GM19397 (cell line): ENCODE results near the gene PXDC1.

Experiments
- ATAC-seq: cut with Tn5 transposase; IDR thresholded peaks from one replicate; pipeline ENCODE4 v1.9.1; 2021; ENCODE audit warnings: mild to moderate bottlenecking, moderate library complexity; ENCODE audit not compliant: unreplicated experiment

PXDC1 gene

DNA sequence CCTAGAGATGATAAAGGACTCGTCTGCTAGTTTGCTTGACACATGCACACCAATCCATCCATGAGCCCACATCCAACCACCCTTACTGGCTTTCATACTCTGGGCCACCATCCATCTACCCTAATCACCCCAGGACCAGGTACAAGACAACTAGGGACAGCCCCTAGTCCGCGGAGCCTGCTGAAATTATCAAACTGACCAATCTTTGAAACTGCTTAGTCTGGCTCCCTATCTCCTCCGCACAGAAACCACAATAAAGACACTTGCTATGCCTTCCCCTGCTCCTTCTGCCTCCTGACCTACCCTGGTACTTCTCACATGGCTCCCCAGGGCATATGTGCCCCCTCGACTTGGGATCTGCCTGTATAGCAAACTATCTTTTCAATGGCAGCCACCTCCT is 33.1 kb downstream of the PXDC1 start:
- no peak for ATAC-seq

DNA sequence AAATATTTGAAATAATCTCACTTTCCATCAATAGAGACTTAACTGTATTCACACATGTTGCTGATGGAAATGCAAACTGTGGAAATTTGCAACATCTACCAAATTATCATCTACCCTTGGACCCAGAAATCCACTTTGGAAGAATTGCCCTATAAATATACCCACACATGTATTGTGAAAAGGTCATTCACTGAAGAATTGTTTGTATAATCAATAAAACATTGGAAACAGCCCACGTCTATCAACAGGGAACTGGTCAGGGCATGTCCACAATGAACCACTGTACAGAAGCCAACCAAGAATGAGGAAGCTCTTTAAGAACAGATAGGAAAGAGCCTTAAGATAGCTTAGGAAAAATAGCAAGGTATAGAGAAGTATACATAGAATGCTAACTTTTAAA is 36.2 kb downstream of the PXDC1 start:
- ATAC-seq: no peak

DNA sequence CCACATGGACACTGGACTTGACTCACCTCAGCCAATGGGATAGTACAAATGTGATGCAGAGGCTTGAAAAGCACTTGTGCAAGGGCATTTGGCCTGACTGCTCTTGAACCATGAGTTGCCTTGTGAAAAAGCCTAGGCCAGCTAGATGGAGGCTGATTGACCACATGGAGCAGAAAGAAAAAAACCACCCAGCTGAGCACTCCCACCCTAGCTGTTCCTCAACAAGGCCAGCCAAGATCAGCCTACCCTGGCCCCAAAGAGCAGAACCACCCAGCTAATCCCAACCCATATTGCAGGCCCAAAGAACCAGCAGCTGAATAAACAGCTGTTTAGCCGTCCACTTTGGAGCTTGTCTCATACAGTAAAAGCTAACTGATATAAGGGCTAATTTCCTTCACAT is 36.7 kb downstream of the PXDC1 start:
- no peak for ATAC-seq

DNA sequence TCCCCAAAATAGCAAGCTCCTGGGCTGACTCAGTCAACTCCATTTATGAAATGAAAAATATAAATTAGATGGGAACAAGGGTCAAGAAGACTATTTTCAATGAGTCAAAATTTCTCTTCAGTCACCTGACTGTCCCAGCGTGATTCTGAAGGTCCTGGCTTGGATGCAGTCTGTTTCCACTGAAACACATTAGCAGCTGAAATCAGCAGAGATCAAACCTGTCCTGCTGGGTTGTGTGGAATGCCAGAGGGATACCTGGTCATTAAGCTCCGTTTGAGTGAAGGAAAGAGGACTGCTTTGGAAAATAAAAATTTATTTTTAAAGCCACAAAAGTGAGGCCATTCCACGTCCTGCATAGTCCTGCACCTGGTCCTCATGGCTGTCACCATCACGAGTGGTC is 37.4 kb downstream of the PXDC1 start:
- ATAC-seq: no peak

DNA sequence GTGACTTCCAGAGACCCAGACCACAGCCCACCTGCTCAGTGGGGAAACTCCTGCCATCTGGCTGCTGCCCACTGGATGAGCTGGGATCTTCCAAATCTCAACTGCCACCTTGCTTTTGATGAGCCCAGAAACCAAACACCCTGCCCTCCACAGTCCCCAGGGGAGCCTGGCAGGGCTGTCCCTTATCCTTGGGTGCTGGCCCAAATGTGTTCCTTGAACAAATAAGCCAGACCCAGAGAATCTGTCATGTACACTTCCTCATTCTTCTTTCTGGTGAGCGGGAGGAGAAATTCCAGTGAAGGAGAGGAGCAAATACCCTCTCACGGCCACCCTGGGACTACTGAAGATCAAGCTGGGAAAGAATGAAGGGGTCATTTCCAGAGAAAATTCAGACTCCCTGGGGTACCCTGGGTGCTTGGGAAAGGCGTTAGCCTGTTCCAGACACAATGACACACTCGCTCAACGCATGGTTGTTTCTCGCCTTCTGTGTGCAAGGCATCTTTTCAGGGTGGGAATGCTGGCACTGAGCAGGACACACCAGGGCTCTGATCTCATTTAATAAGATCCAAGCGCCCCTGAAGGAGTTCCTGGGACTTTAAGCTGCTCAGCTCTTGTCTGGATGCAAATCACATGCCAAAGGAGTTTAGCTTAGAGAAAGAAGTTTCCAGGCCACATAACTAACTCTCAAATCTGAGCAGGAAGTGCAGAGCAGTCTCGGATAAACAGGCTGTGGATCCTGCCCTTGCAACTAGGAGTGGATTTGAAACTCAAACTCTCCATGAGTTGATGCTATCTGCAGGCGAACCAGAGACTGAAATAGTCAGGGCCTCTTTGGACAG is 38.5 kb downstream of the PXDC1 start:
- ATAC-seq: no peak

DNA sequence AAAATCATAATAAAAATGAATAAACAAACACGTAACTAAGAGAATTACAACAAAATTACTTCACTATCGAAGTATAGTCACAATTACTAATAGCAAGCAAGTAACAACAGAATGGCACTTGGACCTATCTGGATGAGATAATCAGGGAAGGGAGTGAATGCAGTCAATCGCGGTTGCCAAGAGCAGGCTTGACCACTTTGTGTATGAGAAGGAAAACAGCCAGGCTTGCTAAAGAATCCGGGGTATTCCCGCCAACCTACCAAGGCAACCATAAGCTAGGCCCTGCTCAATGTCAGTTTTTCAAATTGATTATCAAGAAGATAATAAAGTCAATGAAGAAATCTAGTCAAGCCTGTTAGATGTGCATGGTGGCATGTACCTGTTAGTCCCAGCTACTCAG is 39.7 kb downstream of the PXDC1 start:
- no peak for ATAC-seq

DNA sequence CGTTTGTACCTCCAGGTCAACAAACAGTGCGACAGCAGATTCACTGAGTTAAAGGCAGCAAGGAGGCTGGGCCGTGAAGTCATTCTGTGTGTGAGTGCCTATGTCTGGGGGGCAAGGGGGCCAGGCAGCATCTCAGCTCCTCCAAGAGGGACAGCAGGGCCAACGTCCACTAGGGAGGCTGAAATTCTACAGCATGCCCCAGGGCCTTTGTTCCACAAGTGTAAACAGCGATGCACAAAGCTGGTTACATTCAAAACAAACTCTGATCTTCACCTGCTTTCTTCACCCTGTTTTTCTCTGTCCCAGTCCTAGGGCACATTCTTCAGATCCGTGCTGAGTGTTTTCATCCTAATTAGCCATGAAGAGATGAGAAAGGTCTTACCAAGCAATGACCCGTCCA is 41.1 kb downstream of the PXDC1 start:
- ATAC-seq: no peak

DNA sequence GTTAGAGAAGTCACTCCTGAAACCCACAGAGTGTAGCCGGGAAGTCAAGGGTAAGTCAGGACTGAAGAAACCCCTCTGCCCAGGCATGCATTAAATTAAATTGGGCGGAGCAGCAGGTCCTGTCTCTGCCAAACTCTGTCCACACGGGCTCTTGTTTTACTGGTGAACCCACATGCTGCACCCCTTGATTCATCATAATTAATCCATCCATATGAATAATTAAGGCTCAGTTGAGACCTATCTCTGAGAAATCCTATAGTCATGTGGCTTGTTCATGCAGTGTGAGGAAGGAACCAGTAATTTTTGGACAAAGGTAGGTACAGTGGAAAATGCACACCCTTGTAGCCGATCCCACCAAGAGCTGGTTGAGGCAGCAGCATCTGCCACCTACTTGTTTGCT is 43.0 kb downstream of the PXDC1 start:
- ATAC-seq: no peak

DNA sequence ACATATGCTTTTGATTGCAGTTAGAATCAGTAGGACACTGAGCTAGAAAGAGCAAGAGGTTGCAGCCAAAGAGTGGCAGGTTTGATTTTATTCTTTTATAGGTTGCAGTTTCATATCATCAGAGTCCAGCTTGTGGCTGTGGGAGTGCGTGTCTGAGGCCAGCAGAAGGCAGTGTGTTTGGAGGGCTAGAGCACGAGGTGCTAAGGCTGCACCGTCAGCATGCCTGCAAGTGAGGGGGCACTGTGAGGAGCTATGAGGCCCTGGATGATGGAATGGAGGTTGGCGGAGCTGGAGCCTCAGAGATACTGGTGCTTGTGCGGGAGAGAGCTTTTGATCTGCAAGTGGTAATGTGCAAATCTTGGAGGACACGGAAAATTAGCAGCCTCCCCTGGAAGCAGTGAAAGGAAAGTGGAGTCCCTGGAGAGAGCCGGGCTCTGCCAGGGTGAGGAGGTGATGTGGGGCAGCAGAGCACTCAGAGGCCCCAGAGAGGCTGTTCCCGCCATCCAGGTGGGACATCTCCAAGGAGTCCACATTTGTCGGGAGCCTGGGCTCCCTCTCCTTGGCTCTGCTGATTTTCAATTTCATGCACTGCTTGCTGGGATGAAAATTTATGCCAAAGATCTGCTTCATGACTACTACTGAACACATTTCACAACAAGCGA is 43.6 kb downstream of the PXDC1 start:
- no peak for ATAC-seq

DNA sequence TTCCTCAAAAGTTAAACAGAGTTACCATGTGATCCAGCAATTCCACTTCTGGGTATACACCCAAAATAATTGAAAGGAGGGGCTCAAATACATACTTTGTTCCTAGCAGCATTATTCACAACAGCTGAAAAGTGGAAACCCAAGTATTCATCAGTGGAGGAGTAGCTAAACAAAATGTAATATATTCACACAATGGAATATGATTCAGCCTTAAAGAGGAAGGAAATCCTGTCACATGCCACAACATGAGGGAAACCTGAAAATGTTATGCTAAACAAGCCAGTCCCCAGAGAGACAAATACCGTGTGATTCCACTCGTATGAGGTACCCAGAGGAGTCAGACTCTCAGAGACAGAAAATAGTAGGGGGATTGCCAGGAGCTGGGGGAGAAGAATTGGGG is 44.5 kb downstream of the PXDC1 start:
- no peak for ATAC-seq

DNA sequence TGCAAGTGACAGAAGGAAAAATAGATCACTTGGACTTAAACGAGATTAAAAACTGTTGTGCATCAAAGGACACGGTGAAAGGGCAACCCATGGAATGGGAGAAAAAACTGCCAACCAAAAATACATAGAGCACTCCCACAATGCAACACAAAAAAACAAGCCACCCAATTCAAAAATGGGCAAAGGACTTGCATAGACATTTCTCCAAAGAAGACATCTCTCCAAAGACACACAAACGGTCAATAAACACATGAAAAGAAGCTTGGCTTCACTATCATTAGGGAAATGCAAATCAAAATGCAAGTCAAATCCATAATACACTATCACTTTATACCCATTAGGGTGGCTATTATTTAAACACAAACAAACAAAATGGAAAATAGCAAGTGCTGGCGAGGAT is 45.0 kb downstream of the PXDC1 start:
- no peak for ATAC-seq

DNA sequence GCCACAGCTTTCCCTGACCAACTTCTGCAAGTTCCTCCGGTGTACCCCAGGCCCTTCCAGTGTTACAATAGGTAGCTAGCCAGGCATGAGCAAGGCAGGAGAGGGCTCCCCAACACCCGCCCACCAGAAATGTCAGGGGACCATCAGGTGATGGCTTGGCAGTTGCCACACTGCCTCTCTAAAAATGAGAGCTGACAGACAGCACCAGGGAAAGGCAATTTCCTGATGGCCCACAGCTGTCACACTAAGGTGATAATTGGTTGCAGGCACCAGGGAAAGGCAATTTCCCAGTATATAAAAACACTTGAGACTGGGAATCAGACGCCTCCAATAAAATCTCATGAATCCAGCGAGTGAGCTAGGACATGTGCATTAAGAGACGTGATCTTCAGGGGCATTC is 49.9 kb downstream of the PXDC1 start:
- no peak for ATAC-seq

DNA sequence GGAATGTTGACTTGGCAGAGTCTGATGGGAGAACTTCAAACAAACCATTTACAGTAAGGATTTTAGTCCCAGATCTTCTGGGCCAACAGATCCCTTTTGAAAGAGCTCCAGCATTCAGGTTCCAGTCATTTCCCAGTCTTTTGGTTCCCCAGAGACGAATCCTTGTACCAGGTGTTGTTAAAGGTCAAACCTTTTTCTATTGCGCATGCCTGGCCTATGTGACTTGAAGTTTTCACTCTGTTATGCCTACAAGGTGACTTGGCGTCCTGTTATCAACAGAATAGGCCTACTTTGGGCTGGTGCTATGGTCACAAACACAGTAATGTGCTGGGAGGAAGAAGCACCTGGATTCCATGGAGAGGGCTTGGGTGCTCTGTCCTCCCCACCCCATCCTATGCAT is 52.3 kb downstream of the PXDC1 start:
- ATAC-seq: no peak

DNA sequence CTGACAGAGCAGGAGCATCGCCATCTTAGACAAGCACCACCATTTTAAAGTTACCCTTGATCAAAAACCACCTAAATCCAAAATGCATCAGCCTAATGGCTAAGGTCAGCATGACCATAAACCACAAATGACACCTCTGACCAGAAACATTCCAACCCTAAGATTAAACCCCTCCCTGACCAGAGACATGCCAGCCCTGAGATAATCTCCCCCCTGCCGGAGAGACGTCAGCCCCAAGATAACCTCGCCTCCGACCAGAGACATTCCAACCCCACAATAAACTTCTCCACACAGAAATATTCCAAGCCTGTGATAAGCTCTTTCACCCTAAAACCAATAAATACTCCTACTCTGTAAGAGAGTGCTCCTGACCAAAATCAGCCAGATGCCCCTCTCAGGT is 53.5 kb downstream of the PXDC1 start:
- ATAC-seq: no peak

DNA sequence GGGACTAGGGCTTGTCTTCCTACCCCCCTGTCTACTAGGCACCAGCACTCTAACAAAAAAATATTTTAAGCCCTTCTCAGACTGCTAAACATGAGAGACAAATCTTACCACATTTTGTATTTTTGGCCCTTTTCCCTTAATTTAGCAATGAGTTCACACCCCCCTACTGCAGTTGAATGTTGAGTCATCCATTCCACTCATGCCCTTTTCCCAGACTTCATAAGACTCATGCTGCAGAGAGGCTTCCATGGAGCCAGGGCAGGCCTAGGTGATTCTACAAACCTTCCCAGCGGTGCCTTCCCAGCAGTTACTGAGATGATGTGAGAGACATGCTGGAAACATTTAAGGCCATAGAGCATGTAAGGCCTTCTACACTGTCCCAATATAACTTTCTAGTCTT is 53.9 kb downstream of the PXDC1 start:
- ATAC-seq: no peak

DNA sequence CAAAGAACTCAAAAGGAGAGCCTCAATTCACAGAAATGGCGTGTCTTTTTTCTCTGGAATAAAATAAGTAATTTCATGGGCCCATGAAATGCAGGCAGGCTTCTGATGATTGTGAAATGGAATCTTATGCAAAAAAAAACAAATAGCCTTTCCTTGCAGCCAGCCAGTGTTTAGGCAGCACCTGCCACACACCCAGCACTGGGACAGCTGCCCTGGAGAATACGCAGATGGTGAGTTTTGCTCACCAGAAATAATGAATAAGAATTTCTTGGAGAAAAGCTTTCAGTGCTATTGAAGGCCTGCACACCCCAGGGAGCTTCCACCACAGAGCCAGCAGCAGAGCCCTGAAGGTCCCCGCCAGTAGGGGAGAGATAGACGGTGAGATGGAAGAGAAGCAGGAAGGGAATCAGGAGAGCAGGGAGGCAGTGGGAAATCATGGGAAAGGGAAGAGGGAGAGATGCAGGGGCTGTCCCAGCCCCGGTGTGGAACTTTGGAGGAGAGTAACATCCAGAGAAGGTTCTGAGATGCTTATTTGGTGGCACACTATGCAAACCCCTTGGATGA is 54.9 kb downstream of the PXDC1 start:
- no peak for ATAC-seq

DNA sequence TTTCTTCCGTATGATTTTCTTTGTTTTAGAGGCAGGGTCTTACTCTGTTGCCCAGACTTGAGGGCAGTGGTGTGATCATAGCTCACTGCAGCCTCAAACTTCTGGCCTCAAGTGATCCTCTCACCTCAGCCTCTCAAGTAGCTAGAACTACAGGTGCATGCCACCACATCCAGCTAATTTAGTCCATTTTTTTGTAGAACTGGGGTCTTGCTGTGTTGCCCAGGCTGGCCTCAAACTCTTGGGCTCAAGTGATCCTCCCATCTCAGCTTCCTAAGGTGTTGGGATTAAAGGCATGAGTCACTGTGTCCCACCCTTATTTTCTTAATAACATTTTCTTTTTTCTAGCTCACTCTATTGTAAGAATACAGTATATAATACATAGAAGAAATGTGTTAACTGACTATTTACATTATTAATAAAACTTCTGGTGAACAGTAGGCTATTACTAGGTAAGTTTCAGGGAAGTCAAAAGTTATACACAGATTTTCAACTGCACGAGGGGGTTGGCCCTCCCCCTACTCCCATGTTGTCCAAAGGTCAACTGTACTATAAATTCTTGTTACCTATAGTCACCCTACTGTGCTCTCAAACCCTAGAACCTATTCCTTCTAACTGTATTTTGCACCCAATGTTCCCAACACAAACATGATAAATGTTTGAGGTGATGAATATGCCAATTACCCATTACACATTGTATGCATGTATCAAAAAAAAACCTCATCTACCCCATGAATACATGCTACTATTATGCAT is 56.3 kb downstream of the PXDC1 start:
- ATAC-seq: no peak

DNA sequence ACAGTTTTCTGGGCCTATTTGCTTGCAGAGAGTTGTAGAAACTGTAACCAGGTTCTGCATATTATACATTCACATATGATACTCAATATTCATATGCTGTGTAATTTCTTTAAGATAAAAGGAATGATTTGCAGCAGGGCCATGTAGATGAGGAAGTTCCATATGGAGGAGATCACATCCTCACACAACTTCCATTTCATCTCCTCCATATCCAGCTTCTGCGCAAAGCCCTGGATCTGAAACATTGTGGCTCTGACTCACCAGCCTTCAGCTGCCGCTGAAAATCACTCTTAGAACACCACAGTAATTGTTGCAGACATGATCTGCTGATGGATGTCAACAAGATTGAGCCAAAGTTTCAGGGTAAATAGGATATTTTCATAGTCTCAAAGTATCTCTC is 57.7 kb downstream of the PXDC1 start:
- ATAC-seq: no peak

DNA sequence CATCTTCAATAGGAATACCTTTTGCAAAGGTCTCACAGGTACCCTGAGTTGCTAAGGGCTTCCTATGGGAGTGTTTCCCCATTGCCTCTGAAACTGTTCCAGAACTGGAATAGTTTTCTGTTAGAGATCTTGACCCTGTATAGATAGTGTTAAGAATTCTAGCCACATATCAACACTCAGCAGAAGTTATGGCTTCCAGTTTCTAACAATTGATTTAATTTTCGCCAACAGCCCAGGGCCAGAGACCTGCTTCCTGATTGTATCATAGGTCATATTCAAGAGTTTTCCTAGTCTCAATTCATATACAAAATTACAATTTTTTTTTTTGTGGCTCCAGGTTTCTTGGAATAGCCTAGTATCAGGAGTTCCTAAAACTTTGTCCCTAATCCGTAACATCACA is 61.0 kb downstream of the PXDC1 start:
- no peak for ATAC-seq

DNA sequence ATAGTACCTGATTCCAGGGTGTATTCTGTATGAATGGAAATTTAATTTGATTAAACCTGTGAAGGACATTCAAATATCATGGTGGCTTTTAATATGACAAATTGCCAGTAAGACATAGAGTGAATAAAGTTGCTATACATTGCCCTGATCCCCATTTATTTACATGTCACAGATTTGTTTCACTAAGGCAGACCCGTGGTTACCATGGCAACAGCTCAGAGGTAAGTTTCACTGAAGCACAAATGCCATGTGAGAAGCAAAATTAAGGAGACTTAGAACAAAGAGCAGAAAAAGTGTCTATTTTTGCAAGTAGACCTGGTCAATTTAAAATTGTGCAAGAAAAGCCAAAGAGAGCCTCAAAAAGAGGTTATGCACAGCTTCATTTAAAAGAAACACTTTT is 63.7 kb downstream of the PXDC1 start:
- ATAC-seq: no peak

DNA sequence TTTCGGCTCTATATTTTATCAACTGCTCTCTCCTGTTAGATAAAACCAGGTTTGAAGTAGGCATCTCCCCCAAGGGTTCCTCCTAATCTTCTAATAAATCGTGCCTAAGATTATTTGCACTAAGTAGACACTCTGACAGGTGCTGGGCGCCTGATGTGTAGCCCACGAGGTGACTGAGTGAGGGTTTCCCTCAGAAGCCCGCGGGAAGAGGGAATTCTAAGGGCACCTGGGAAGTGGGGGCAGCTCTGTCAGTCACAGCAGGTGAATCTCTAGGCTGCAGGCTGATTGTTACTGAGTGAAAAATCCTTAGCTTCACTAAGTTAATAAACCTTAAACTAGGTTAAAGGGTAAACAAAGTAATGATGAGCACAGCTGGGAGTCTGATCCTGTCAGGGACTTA is 68.2 kb downstream of the PXDC1 start:
- no peak for ATAC-seq

DNA sequence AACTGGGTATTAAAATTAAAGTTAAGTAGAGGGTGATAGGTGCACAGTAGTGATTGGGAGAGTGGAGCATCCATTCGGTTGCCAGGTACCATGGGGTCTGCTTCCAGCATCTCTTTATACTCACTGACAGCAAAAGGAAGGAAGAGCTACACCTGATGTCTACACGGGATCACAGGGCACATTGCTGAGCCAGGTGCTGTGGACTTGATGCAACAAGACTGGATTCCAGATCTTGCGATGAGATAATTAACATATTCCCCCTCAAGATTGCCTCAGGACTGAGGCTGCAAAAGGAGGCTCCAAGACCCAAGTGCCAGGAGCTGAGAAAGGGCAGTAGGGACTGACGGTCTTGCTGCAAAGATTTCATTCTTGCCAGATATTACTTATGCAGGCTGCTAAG is 72.6 kb downstream of the PXDC1 start:
- ATAC-seq: no peak
